Measurements from ENCODE around the gene ITPRIP.

DNA sequence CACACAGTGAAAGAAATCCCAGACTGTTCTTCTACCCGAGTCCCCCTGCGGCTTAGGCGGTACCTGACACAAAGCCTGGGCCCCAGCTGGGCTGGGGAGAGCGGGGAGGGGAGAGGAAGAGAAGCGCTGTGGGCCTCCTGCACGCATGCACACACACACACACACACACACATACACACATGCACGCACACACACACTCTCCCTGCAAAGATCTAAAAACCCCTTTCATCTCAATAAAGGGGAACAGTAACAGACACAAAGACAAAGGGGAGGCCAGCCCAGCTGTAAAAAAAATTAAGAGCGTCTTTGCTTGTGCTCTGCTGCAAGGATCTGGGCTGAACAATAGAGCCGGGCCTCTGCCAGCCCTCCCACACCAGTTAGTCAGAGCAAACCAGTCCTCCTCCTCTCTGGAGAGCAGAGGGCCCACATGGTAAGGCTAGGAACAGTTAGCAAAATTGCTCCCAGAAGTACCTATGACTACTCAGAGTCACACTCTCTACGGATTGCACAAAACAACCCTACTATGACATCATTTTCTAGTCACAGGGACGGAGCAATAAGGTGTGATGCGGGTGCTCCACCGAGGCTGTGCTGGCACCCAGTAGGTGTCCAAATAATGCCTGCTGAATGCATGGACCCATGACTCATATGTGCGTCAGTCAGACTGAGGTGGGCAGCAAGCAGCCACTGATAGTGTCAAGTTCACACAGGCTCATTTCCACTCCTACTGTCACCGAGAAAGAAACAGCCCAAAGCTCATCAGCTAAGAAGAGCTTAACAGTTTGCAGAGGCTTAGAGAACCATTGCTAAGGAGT lies 9.2 kb downstream of the ITPRIP start:
- TF ChIP-seq JUND (IDR thresholded peaks at IDR 0.05) (no peak), RAD21 (IDR thresholded peaks at IDR 0.05) (no peak), FOXA1 (IDR thresholded peaks at IDR 0.05) (no peak), SP1 (IDR thresholded peaks at IDR 0.05) (no peak), EGR1 (IDR thresholded peaks at IDR 0.05; ENCODE audit: low read depth in 2 of 2) (no peak)
- TF ChIP-seq, protein P1, sequence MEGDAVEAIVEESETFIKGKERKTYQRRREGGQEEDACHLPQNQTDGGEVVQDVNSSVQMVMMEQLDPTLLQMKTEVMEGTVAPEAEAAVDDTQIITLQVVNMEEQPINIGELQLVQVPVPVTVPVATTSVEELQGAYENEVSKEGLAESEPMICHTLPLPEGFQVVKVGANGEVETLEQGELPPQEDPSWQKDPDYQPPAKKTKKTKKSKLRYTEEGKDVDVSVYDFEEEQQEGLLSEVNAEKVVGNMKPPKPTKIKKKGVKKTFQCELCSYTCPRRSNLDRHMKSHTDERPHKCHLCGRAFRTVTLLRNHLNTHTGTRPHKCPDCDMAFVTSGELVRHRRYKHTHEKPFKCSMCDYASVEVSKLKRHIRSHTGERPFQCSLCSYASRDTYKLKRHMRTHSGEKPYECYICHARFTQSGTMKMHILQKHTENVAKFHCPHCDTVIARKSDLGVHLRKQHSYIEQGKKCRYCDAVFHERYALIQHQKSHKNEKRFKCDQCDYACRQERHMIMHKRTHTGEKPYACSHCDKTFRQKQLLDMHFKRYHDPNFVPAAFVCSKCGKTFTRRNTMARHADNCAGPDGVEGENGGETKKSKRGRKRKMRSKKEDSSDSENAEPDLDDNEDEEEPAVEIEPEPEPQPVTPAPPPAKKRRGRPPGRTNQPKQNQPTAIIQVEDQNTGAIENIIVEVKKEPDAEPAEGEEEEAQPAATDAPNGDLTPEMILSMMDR (IDR thresholded peaks at IDR 0.05; ENCODE audit: low read depth, low read length, missing input control): no peak
